WTC11 (cell line): ENCODE measurements around the gene DDB1.

Experiments used
- STAT6 ChIP-seq: sonication (generic); formaldehyde crosslinking; conservative IDR thresholded peaks from 2 replicates; pipeline ENCODE4 v1.8.1; 2023; ENCODE audit warnings: mild to moderate bottlenecking, low read depth, missing genetic modification reagents, moderate library complexity
- ZNF121 ChIP-seq: sonication (generic); formaldehyde crosslinking; IDR thresholded peaks from 2 replicates; pipeline ENCODE4 v1.8.0; 2023; ENCODE audit warnings: missing genetic modification reagents
- TF ChIP-seq, protein P1 (sequence below): sonication (generic); formaldehyde crosslinking; IDR thresholded peaks from 2 replicates; pipeline ENCODE4 v1.8.0; 2022; ENCODE audit warnings: missing genetic modification reagents
- TF ChIP-seq, protein P2 (sequence below): sonication (generic); formaldehyde crosslinking; IDR thresholded peaks from 2 replicates; pipeline ENCODE4 v1.8.0; 2022; ENCODE audit warnings: mild to moderate bottlenecking, missing genetic modification reagents
- TF ChIP-seq, protein P3 (sequence below): sonication (generic); formaldehyde crosslinking; conservative IDR thresholded peaks from 2 replicates; pipeline ENCODE4 v1.8.1; 2022; ENCODE audit warnings: mild to moderate bottlenecking, missing genetic modification reagents
- TF ChIP-seq, protein P4 (sequence below): fragments of 200-600 bp; IDR thresholded peaks from 2 replicates; pipeline ENCODE4 v1.8.0; 2022; ENCODE audit warnings: antibody characterized with exemption

GRCh38 chr11:61343792-61344745 lies 11.2 kb upstream of the DDB1 start:
- TF ChIP-seq ZNF121 (CRISPR knock-in tag), result no peak
- TF ChIP-seq STAT6 (CRISPR knock-in tag), result no peak
- TF ChIP-seq, protein P1, sequence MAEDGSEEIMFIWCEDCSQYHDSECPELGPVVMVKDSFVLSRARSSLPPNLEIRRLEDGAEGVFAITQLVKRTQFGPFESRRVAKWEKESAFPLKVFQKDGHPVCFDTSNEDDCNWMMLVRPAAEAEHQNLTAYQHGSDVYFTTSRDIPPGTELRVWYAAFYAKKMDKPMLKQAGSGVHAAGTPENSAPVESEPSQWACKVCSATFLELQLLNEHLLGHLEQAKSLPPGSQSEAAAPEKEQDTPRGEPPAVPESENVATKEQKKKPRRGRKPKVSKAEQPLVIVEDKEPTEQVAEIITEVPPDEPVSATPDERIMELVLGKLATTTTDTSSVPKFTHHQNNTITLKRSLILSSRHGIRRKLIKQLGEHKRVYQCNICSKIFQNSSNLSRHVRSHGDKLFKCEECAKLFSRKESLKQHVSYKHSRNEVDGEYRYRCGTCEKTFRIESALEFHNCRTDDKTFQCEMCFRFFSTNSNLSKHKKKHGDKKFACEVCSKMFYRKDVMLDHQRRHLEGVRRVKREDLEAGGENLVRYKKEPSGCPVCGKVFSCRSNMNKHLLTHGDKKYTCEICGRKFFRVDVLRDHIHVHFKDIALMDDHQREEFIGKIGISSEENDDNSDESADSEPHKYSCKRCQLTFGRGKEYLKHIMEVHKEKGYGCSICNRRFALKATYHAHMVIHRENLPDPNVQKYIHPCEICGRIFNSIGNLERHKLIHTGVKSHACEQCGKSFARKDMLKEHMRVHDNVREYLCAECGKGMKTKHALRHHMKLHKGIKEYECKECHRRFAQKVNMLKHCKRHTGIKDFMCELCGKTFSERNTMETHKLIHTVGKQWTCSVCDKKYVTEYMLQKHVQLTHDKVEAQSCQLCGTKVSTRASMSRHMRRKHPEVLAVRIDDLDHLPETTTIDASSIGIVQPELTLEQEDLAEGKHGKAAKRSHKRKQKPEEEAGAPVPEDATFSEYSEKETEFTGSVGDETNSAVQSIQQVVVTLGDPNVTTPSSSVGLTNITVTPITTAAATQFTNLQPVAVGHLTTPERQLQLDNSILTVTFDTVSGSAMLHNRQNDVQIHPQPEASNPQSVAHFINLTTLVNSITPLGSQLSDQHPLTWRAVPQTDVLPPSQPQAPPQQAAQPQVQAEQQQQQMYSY (CRISPR knock-in tag), result no peak
- TF ChIP-seq, protein P2, sequence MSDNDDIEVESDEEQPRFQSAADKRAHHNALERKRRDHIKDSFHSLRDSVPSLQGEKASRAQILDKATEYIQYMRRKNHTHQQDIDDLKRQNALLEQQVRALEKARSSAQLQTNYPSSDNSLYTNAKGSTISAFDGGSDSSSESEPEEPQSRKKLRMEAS, result no peak
- TF ChIP-seq, protein P3, sequence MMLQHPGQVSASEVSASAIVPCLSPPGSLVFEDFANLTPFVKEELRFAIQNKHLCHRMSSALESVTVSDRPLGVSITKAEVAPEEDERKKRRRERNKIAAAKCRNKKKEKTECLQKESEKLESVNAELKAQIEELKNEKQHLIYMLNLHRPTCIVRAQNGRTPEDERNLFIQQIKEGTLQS (CRISPR knock-in tag), result no peak
- TF ChIP-seq, protein P4, sequence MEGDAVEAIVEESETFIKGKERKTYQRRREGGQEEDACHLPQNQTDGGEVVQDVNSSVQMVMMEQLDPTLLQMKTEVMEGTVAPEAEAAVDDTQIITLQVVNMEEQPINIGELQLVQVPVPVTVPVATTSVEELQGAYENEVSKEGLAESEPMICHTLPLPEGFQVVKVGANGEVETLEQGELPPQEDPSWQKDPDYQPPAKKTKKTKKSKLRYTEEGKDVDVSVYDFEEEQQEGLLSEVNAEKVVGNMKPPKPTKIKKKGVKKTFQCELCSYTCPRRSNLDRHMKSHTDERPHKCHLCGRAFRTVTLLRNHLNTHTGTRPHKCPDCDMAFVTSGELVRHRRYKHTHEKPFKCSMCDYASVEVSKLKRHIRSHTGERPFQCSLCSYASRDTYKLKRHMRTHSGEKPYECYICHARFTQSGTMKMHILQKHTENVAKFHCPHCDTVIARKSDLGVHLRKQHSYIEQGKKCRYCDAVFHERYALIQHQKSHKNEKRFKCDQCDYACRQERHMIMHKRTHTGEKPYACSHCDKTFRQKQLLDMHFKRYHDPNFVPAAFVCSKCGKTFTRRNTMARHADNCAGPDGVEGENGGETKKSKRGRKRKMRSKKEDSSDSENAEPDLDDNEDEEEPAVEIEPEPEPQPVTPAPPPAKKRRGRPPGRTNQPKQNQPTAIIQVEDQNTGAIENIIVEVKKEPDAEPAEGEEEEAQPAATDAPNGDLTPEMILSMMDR, result no peak
